ENCODE results near the gene SLC30A3. TPM values are rescaled to one million over a fixed set of nuclear protein-coding genes. Genes with fewer than 3 reads are reported as not detected.

Gene SLC30A3
- total and polyA plus RNA-seq, 2 of the 13 experiments (the other 11 are each of a cell fraction or from before 2014, with no cell fraction given), result 0.38 to 0.79 TPM

DNA sequence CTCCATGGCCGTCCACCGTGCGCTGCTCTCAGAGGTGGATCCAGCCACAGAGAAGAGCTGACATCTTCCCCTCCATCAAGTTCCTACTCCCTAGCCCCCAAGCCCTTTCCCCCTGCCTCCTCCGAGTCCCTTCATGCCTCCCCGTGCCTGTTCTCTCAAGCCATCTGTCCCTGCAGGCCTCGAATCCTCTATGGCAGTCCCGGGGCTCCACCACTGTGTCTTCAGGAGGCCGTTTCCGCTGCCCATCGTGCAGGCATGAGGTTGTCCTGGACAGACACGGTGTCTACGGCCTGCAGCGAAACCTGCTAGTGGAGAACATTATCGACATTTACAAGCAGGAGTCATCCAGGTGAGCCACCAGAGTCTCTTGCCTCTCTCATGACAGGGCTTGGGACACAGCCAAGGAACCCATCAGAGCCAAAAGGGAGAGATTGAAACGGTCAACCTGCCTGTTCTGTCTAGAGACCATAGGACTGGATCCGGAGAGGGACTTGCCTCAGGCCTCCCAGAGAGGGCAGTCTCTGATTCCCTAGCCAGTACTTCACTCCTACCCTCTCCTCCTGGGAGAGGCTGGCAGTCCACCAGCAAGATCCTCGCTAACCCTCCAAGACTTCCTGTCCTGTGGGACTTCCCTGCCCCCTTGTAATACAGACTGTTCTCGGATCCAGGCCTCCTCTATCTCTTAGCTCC lies 35.7 kb upstream of the SLC30A3 start (continued):
- TF ChIP-seq, protein P1, sequence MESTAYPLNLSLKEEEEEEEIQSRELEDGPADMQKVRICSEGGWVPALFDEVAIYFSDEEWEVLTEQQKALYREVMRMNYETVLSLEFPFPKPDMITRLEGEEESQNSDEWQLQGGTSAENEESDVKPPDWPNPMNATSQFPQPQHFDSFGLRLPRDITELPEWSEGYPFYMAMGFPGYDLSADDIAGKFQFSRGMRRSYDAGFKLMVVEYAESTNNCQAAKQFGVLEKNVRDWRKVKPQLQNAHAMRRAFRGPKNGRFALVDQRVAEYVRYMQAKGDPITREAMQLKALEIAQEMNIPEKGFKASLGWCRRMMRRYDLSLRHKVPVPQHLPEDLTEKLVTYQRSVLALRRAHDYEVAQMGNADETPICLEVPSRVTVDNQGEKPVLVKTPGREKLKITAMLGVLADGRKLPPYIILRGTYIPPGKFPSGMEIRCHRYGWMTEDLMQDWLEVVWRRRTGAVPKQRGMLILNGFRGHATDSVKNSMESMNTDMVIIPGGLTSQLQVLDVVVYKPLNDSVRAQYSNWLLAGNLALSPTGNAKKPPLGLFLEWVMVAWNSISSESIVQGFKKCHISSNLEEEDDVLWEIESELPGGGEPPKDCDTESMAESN (CRISPR knock-in tag; conservative IDR thresholded peaks at IDR 0.05), result no peak
- TF ChIP-seq, protein P2, sequence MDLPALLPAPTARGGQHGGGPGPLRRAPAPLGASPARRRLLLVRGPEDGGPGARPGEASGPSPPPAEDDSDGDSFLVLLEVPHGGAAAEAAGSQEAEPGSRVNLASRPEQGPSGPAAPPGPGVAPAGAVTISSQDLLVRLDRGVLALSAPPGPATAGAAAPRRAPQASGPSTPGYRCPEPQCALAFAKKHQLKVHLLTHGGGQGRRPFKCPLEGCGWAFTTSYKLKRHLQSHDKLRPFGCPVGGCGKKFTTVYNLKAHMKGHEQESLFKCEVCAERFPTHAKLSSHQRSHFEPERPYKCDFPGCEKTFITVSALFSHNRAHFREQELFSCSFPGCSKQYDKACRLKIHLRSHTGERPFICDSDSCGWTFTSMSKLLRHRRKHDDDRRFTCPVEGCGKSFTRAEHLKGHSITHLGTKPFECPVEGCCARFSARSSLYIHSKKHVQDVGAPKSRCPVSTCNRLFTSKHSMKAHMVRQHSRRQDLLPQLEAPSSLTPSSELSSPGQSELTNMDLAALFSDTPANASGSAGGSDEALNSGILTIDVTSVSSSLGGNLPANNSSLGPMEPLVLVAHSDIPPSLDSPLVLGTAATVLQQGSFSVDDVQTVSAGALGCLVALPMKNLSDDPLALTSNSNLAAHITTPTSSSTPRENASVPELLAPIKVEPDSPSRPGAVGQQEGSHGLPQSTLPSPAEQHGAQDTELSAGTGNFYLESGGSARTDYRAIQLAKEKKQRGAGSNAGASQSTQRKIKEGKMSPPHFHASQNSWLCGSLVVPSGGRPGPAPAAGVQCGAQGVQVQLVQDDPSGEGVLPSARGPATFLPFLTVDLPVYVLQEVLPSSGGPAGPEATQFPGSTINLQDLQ (CRISPR knock-in tag; IDR thresholded peaks at IDR 0.05), result 0 out of 2 replicates have a peak, but pooled peaks have one; percentile 52
- TF ChIP-seq, protein P3, sequence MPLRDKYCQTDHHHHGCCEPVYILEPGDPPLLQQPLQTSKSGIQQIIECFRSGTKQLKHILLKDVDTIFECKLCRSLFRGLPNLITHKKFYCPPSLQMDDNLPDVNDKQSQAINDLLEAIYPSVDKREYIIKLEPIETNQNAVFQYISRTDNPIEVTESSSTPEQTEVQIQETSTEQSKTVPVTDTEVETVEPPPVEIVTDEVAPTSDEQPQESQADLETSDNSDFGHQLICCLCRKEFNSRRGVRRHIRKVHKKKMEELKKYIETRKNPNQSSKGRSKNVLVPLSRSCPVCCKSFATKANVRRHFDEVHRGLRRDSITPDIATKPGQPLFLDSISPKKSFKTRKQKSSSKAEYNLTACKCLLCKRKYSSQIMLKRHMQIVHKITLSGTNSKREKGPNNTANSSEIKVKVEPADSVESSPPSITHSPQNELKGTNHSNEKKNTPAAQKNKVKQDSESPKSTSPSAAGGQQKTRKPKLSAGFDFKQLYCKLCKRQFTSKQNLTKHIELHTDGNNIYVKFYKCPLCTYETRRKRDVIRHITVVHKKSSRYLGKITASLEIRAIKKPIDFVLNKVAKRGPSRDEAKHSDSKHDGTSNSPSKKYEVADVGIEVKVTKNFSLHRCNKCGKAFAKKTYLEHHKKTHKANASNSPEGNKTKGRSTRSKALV (CRISPR knock-in tag; IDR thresholded peaks at IDR 0.05), result no peak
- 0 out of 2 replicates have a peak, but pooled peaks have one; percentile 55 for TF ChIP-seq HES4 (CRISPR knock-in tag; IDR thresholded peaks at IDR 0.05; ENCODE audit: borderline replicate concordance)
- peak; percentile 45 for TF ChIP-seq ZNF687 (CRISPR knock-in tag; IDR thresholded peaks at IDR 0.05)
- no peak for TF ChIP-seq ATF1 (CRISPR knock-in tag; IDR thresholded peaks at IDR 0.05)
- no peak for TF ChIP-seq EEA1 (CRISPR knock-in tag; IDR thresholded peaks at IDR 0.05; ENCODE audit: borderline replicate concordance)
- TF ChIP-seq ZBTB37 (CRISPR knock-in tag; IDR thresholded peaks at IDR 0.05), result no peak
- peak; percentile 79 for TF ChIP-seq ZBTB38 (CRISPR knock-in tag; IDR thresholded peaks at IDR 0.05)
- TF ChIP-seq MTA1 (CRISPR knock-in tag; IDR thresholded peaks at IDR 0.05; ENCODE audit: borderline replicate concordance), result no peak
- TF ChIP-seq, protein P4, sequence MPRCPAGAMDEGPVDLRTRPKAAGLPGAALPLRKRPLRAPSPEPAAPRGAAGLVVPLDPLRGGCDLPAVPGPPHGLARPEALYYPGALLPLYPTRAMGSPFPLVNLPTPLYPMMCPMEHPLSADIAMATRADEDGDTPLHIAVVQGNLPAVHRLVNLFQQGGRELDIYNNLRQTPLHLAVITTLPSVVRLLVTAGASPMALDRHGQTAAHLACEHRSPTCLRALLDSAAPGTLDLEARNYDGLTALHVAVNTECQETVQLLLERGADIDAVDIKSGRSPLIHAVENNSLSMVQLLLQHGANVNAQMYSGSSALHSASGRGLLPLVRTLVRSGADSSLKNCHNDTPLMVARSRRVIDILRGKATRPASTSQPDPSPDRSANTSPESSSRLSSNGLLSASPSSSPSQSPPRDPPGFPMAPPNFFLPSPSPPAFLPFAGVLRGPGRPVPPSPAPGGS (CRISPR knock-in tag; IDR thresholded peaks at IDR 0.05), result 0 out of 2 replicates have a peak, but pooled peaks have one; percentile 18
- 0 out of 2 replicates have a peak, but pooled peaks have one; percentile 32 for TF ChIP-seq ZNF788 (CRISPR knock-in tag; IDR thresholded peaks at IDR 0.05; ENCODE audit: borderline replicate concordance)
